ENCODE measurements around the gene NF2.
A peak's percentile ranks its signal among the peaks of the same experiment; 100 is the strongest.

- TF ChIP-seq PRDM15 (CRISPR knock-in tag; IDR thresholded peaks at IDR 0.05) (no peak), CTCF (IDR thresholded peaks at IDR 0.05) (peak; percentile 67), CREB1 (CRISPR knock-in tag; IDR thresholded peaks at IDR 0.05) (no peak), USF2 (CRISPR knock-in tag; IDR thresholded peaks at IDR 0.05) (no peak), PRRX2 (CRISPR knock-in tag; IDR thresholded peaks at IDR 0.05) (no peak), NFYB (CRISPR knock-in tag; conservative IDR thresholded peaks at IDR 0.05; ENCODE audit: low read depth) (no peak), ZNF532 (CRISPR knock-in tag; IDR thresholded peaks at IDR 0.05; ENCODE audit: borderline replicate concordance) (no peak), TCF7 (CRISPR knock-in tag; IDR thresholded peaks at IDR 0.05; ENCODE audit: low read depth) (no peak), ZNF317 (CRISPR knock-in tag; IDR thresholded peaks at IDR 0.05; ENCODE audit: borderline replicate concordance, low read depth) (no peak), SMAD4 (CRISPR knock-in tag; IDR thresholded peaks at IDR 0.05) (no peak), NR2C2 (CRISPR knock-in tag; IDR thresholded peaks at IDR 0.05) (no peak)
Observed at GRCh38 chr22:29625090-29625825, 21.8 kb downstream of the NF2 start.

All from WTC11 (cell line).